Mucosa of rectum (tissue), 2 donors: ENCODE results near the gene ZSCAN22.

ENCODE experiments used
- H3K27ac ChIP-seq, 2 donors: one replicate each; pipeline ENCODE4 v1.7.0; 2013; ENCODE audit warnings: inconsistent platforms in 2 of 2, low read depth in 2 of 2, low read length in 2 of 2
- H3K27me3 ChIP-seq, 2 donors: one replicate each; pipeline ENCODE4 v1.7.0; 2013; ENCODE audit warnings: low read length in 2 of 2; ENCODE audit not compliant: control insufficient read depth in 2 of 2, insufficient read depth in 2 of 2
- H3K36me3 ChIP-seq, 2 donors: one replicate each; pipeline ENCODE4 v1.7.0; 2013; ENCODE audit warnings: low read length in 2 of 2; ENCODE audit not compliant: control insufficient read depth in 2 of 2, insufficient read depth in 2 of 2
- H3K4me1 ChIP-seq, 2 donors: one replicate each; pipeline ENCODE4 v1.7.0; 2013; ENCODE audit warnings: low read length in 2 of 2, mild to moderate bottlenecking in 1 of 2; ENCODE audit not compliant: control insufficient read depth in 2 of 2, insufficient read depth in 2 of 2
- H3K4me3 ChIP-seq, 2 donors: one replicate each; pipeline ENCODE4 v1.7.0; 2013; ENCODE audit warnings: low read length in 2 of 2
- H3K9ac ChIP-seq, 2 donors: one replicate each; pipeline ENCODE4 v1.7.0; 2013; ENCODE audit warnings: low read length in 2 of 2, low read depth in 1 of 2, mild to moderate bottlenecking in 1 of 2
- H3K9me3 ChIP-seq, 2 donors: one replicate each; pipeline ENCODE4 v1.7.0; 2013; ENCODE audit warnings: low read length in 2 of 2; ENCODE audit not compliant: control insufficient read depth in 2 of 2
- donor health status: healthy.
- donor health status: Normal muscosa, but diverticular disease.

ZSCAN22 gene

GRCh38 chr19:58385891-58386575, 59.2 kb downstream of the ZSCAN22 start:
- Histone ChIP-seq H3K4me1 (peaks cover 22 to 33% of the 10 kb centered on the region in 2 donors), H3K9me3 (no peaks in the 10 kb centered on the region), H3K4me3 (peak overlapping the region; percentile 77 to 80), H3K27me3 (no peaks in the 10 kb centered on the region), H3K36me3 (peaks cover 4 to 11% of the 10 kb centered on the region in 2 donors), H3K27ac (peak overlapping the region; percentile 98), H3K9ac (peak overlapping the region; percentile 89 to 91)

DNA sequence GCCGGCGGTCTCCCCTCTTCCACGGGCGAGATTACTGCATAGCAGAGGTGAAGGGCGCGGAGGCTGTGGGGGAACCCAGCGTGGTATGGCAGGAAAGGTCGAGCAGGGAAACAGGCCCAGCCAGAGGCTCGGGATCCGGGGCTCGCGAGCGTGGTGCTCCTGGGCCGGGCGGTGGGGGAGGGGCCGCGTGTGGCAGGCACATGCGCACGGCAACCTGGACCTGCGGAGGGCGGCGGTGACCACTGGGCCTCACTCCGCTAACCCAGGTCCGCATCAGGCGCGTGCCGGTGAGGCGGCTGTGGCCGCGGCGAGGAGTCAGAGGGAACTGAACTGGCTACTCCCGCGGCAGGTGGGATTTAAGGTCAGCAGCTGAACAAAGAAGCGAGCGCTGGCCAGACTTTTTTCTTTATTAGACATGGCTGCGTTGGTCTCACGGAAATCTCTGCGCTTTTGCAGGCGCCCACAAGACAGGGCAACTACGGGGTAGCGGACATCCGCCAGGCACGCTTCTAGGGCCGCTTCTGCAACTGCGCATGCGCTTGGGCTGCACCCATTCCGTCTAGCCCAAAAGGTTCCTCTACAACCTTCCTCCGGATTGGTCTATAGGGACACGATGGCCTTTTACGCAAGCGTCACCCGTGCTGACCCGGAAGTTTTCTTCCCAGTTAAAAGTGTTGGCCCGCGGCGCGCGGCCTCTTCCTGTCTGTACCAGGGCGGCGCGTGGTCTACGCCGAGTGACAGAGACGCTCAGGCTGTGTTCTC, 60.0 kb downstream of the ZSCAN22 start, which contains the start of gene RPS5:
TSS of gene RPS5 (plus strand) at position 694 of the 762 bp plus-strand sequence. CDS start 869 bp downstream, outside the sequence.
- Histone ChIP-seq H3K9me3 (no peaks in the 10 kb centered on the region), H3K27ac (peak within 1 kb of the TSS; percentile 98), H3K27me3 (no peaks in the 10 kb centered on the region), H3K4me3 (peak within 1 kb of the TSS; percentile 77 to 80), H3K9ac (peak within 1 kb of the TSS; percentile 89 to 91), H3K36me3 (peaks cover 4 to 11% of the 10 kb centered on the region in 2 donors), H3K4me1 (peaks cover 18 to 31% of the 10 kb centered on the region in 2 donors)

GRCh38 chr19:58387338-58388174, 60.8 kb downstream of the ZSCAN22 start:
- Histone ChIP-seq H3K9ac (peak overlapping the region; percentile 66 to 89), H3K9me3 (no peaks in the 10 kb centered on the region), H3K27me3 (no peaks in the 10 kb centered on the region), H3K4me1 (peaks cover 18 to 26% of the 10 kb centered on the region in 2 donors), H3K27ac (peak overlapping the region in 1 of 2 donors; percentile 48), H3K4me3 (peak overlapping the region; percentile 77 to 80), H3K36me3 (peaks cover 4 to 13% of the 10 kb centered on the region in 2 donors)

DNA sequence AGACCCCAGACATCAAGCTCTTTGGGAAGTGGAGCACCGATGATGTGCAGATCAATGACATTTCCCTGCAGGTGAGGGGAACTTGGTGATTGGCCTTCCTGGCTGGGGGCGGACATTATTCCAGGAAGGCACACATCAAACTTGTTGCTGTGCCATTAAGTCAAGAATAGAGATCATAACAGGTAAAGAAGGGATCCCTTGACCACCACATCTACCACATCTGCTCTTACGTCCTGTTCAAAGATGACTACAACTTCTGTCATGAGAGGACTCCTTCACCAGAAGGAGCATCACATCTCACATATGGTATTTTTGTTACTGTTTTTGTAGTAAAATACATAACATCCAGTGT, 61.4 kb downstream of the ZSCAN22 start:
- peak overlapping the region; percentile 77 to 80 for H3K4me3 ChIP-seq
- H3K27me3 ChIP-seq, result no peaks in the 10 kb centered on the region
- H3K4me1 ChIP-seq, result peaks cover 18 to 26% of the 10 kb centered on the region in 2 donors
- H3K9ac ChIP-seq, result peak overlapping the region in 1 of 2 donors; percentile 89
- H3K36me3 ChIP-seq, result peaks cover 8 to 18% of the 10 kb centered on the region in 2 donors
- H3K9me3 ChIP-seq, result no peaks in the 10 kb centered on the region
- no peak overlapping the region for H3K27ac ChIP-seq
